GM21367 (cell line): ENCODE results near the gene LSM3.

ENCODE experiments used
- ATAC-seq: cut with Tn5 transposase; IDR thresholded peaks from one replicate; pipeline ENCODE4 v1.9.1; 2021; ENCODE audit not compliant: unreplicated experiment

Gene LSM3

GRCh38 chr3:14143271-14144225, 35.1 kb upstream of the LSM3 start:
- no peak for ATAC-seq

DNA sequence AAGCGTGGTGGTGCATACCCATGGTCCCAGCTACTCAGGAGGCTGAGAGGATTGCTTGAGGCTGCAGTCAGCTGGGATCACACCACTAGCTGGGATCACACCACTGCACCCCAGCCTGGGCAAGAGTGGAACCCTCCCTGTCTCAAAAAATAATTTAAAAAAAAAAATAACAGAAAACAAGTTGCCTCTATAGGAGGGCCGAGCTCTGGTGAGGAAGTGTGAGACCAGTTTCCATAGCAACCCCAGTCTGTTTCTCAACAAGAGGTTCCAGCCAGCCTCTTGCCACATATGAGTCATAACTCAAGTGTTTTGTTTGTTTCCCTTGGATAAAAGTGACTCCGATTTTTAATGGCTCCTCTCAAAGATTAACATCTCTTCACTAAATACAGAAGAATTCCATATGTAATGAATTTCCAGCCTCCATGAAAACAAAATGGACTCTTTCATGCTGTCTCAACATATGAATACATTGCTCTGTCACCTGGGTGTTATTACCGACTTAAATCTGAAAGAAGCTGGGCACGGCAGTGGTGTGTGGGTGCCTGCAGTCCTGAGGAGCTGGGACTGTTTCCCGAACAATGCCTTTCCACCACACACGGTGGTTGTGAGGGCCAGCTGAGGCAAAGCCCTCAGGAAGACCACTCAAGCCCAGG, 34.1 kb upstream of the LSM3 start:
- ATAC-seq, result peak; percentile 95

DNA sequence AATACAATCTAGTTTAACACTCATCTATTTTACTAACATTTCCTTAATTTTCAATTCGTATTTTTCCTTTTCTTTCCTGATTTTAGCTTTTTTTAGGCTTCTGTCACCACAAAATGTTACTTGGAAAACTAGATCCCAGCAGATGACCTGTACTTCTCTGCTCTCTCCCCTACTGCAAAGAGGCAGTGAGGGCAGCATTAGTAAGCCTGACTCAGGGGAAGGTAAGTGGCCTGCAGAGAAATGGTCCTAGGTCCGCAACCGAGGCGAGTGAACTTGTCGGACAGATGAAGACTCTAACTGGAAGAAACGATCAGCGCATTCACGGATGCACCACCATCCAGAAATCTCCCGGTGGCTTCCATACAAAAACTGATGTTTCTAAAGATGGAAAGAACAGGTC, 33.4 kb upstream of the LSM3 start:
- ATAC-seq, result no peak

GRCh38 chr3:14145670-14146380, 32.8 kb upstream of the LSM3 start:
- no peak for ATAC-seq

- no peak for ATAC-seq
Measured at GRCh38 chr3:14146381-14147065, 32.1 kb upstream of the LSM3 start.

DNA sequence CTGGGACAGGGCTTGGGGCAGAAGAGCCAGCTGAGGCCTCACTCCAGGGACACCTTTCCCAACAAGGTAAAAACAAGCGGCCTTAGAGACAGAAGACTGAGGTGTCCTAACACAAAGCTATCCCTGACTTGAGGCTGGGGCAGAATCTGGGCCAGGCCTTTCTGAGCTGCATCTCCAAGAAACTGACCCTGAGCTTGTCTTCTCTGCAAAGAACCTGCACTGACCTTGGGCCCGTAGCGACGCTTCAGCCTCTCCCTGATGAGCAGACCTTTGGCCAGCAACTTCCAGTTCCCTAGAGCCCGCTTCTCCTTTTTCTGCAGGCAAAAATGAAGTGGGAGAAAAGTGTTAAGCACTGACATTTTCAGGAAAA, 31.6 kb upstream of the LSM3 start:
- no peak for ATAC-seq

DNA sequence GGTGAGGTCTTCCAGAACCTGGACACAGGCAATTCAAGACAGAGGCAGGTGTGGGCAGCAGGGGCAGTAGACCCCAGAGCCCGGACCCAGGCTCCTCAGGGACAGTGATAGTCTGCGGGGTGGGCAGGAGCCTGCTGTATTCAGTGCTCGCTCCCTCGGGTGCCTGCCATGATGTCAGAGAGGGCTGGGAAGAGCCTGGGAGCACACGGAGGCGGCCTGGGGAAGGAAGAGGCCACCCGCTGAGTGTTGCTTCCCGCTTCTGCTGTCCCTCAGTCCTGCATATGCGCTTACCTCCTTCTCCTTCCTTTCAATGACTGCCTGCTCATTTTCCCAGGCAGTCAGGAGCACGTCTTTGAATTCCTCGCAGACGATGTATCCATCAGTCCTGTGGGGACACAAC, 31.0 kb upstream of the LSM3 start:
- ATAC-seq, result no peak

GRCh38 chr3:14148041-14148985, 30.3 kb upstream of the LSM3 start:
- ATAC-seq, result no peak

DNA sequence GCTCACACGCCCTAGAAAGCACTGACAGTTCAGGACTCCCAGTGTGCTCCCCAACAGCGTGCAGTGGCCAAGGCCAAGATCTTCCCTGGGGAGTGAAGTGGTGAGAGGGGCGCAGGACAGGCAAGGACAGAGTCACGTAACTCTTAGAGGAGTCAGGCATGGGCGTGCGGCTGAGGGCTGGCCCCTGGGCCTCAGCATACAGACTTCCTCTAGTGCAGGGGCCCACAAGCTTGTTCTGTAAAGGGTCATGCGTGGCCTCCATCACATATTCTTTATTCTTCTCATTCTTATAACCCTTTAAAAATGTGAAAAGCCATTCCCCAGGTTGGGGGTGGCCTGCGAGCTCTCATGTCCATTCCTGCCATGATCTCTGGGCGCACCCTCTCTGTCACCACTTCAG, 28.5 kb upstream of the LSM3 start:
- ATAC-seq, result no peak

- no peak for ATAC-seq
Measured at GRCh38 chr3:14150491-14151230, 28.0 kb upstream of the LSM3 start.

- no peak for ATAC-seq
Measured at GRCh38 chr3:14151471-14152083, 27.0 kb upstream of the LSM3 start.

DNA sequence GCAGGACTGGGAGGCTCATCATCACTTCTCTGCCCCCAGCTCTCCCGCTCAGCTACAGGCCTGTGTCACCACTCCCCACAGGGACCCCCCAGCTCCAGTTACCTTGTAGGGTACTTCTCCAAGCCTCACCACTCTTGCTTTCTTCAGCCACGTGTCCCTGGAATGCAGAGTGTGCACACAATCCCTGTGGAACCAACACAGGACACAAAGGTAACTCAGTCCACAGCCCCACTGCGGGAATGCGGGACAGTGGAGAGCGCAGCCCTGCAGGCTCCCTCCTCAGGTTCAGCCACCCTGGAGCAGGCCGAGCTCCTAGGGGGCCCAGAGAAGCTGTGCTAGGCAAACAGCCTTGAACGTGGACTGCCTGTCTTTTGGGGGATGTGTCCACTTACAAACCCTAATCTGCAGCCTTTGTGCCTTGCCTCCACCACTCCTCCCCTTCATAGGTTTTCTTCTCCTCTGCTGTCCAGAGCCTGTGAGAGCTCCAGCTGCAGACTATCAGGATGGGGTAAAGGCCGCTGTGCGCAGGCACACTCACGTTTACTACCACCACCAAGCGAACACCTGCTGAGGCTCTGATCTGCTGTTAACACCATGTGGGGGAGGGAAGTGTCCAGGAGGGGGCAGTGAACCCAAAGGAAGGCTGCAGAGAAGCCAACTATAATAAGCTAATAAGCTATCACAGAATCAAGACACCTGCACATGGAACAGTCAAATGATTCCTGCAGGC, 26.2 kb upstream of the LSM3 start:
- ATAC-seq, result no peak

- ATAC-seq, result no peak
Measured at GRCh38 chr3:14152963-14153355, 25.7 kb upstream of the LSM3 start.

- no peak for ATAC-seq
Measured at GRCh38 chr3:14153663-14154062, 25.0 kb upstream of the LSM3 start.

GRCh38 chr3:14154276-14154675, 24.3 kb upstream of the LSM3 start:
- ATAC-seq, result no peak

DNA sequence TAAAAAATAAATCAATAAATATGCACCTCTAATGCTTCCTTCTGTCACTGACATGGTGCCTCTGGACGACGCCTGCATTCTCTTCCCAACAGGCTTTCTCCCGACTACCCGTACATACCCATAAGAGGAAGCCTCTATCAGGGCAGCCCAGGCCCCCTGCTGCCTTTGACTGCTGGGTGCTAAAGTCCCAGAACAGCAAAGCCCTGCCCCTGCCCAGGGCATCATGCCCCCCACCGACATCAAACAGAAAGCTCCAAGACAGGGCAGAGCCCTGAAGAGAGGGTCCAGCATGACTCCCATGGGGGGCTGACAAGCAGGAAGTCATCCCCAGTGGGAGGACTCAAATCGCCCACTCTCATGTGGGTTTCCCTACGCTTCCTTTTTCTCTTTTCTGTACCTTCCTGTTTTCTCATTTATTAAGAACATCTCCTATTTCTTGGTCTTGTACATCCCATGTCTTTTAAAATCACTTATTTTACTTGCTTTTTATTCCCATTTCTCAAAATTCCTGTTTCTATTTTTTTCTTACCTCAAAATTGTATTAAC, 23.6 kb upstream of the LSM3 start:
- no peak for ATAC-seq

GRCh38 chr3:14156201-14156600, 22.4 kb upstream of the LSM3 start:
- no peak for ATAC-seq
